HCT116 (cell line): ENCODE measurements around the gene CACNA2D3. TPM values are rescaled to one million over a fixed set of nuclear protein-coding genes. Genes with fewer than 3 reads are reported as not detected.

Source experiments
- ATAC-seq: fragments of 200-7000 bp; cut with Tn5 transposase; 2 replicates; pipeline ENCODE4 v1.9.1; 2020; ENCODE audit warnings: mild to moderate bottlenecking, moderate library complexity
- BruUV-seq: library from RNA; stranded (reverse); fragments of 400-500 nt; replicated peaks from 2 replicates; lab custom pipeline; 2021; lab: Mats Ljungman, UMichigan
- CTCF ChIA-PET: fragments of 300-600 bp; sonication (Branson Sonifier 250); formaldehyde crosslinking; loops from one replicate; lab custom pipeline; 2021; ENCODE audit warnings: antibody characterized with exemption; lab: Charles Lee
- POLR2A ChIA-PET: fragments of 300-600, 350-600 bp; sonication (Branson Sonifier 250); formaldehyde crosslinking; loops from one replicate; lab custom pipeline; 2021; ENCODE audit warnings: antibody characterized with exemption; lab: Charles Lee
- RAD21 ChIA-PET, 2 experiments: fragments of 300-600 bp; sonication (Branson Sonifier 250); formaldehyde crosslinking; loops; one replicate each; lab custom pipeline; 2023; ENCODE audit warnings: low total read pairs in 2 of 2; ENCODE audit not compliant: uncharacterized antibody in 2 of 2, unreplicated experiment in 2 of 2, low non-redundant PET in 1 of 2; lab: Charles Lee
- DNase-seq: peaks from one replicate; pipeline ENCODE4 v3.0.0-alpha.2; 2010; ENCODE audit warnings: low read depth, low spot score
- H2AFZ ChIP-seq: fragments of 200-600 bp; shearing (Covaris generic), sonication (generic); 2 replicates; pipeline ENCODE4 v1.6.1; 2017; ENCODE audit warnings: low read depth, mixed run types, mixed read lengths, antibody characterized with exemption, low read length; ENCODE audit not compliant: poor library complexity, severe bottlenecking
- H3K27ac ChIP-seq: 2 replicates; pipeline ENCODE4 v1.5.1; 2012; ENCODE audit warnings: low read depth, low read length
- H3K27me3 ChIP-seq: fragments of 200-600 bp; sonication (generic); 2 replicates; pipeline ENCODE4 v1.6.1; 2016; ENCODE audit warnings: mixed run types, low read length, mixed read lengths; ENCODE audit not compliant: insufficient read depth
- H3K36me3 ChIP-seq, 2 experiments: fragments of 200-500 bp in 1 of 2; fragments of 200-600 bp in 1 of 2; sonication (Bioruptor generic) in 1 of 2; sonication (generic) in 1 of 2; 2 replicates each; pipeline versions ENCODE4 v1.5.1 to v1.6.1; 2014 to 2016; ENCODE audit warnings: low read length in 2 of 2, inconsistent platforms in 1 of 2, mixed read lengths in 1 of 2, mixed run types in 1 of 2; ENCODE audit not compliant: insufficient read depth in 2 of 2, control insufficient read depth in 1 of 2
- H3K4me1 ChIP-seq, 2 experiments: fragments of 200-600 bp in 1 of 2; sonication (generic) in 1 of 2; 2 replicates each; pipeline versions ENCODE4 v1.5.1 to v1.6.1; 2012 to 2017; ENCODE audit warnings: low read length in 2 of 2, inconsistent platforms in 1 of 2, mild to moderate bottlenecking in 1 of 2, mixed read lengths in 1 of 2, mixed run types in 1 of 2, moderate library complexity in 1 of 2; ENCODE audit not compliant: insufficient read depth in 2 of 2, control insufficient read depth in 1 of 2
- H3K4me2 ChIP-seq: fragments of 200-600 bp; sonication (generic); 2 replicates; pipeline ENCODE4 v1.6.1; 2017; ENCODE audit warnings: mixed run types, low read length, mixed read lengths
- H3K4me3 ChIP-seq, 2 experiments: fragments of 200-600 bp in 1 of 2; sonication (generic) in 1 of 2; replicated peaks in 1 of 2; 2 replicates each; pipeline ENCODE4 v1.5.1; 2011 to 2016; ENCODE audit warnings: low read length in 2 of 2, control low read depth in 1 of 2, low read depth in 1 of 2, mild to moderate bottlenecking in 1 of 2, mixed read lengths in 1 of 2, mixed run types in 1 of 2
- H3K79me2 ChIP-seq: fragments of 200-600 bp; sonication (generic); 2 replicates; pipeline ENCODE4 v1.6.1; 2017; ENCODE audit warnings: mild to moderate bottlenecking, mixed run types, low read length, moderate library complexity, mixed read lengths; ENCODE audit not compliant: insufficient read depth
- H3K9ac ChIP-seq: fragments of 200-600 bp; sonication (generic); 2 replicates; pipeline ENCODE4 v1.6.1; 2016; ENCODE audit warnings: low read length, mixed read lengths
- H3K9me2 ChIP-seq: fragments of 200-600 bp; sonication (generic), shearing (Covaris generic); 2 replicates; pipeline ENCODE4 v1.6.1; 2017; ENCODE audit warnings: mixed run types, mild to moderate bottlenecking, moderate library complexity; ENCODE audit not compliant: insufficient read depth
- H3K9me3 ChIP-seq, 2 experiments: fragments of 200-500 bp in 1 of 2; fragments of 200-600 bp in 1 of 2; sonication (Bioruptor generic) in 1 of 2; sonication (generic) in 1 of 2; 2 replicates each; pipeline ENCODE4 v1.6.1; 2014 to 2017; ENCODE audit warnings: low read length in 2 of 2, mixed read lengths in 2 of 2, inconsistent platforms in 1 of 2, low read depth in 1 of 2, mild to moderate bottlenecking in 1 of 2, mixed run types in 1 of 2, moderate library complexity in 1 of 2; ENCODE audit not compliant: control insufficient read depth in 1 of 2, insufficient read depth in 1 of 2
- H4K20me1 ChIP-seq: fragments of 200-600 bp; sonication (generic), shearing (Covaris generic); 2 replicates; pipeline ENCODE4 v1.6.1; 2017; ENCODE audit warnings: mixed run types, mild to moderate bottlenecking, moderate library complexity; ENCODE audit not compliant: insufficient read depth
- EGR1 ChIP-seq: IDR thresholded peaks from 2 replicates; pipeline ENCODE4 v1.6.1; 2012; ENCODE audit warnings: low read depth
- ELF1 ChIP-seq: IDR thresholded peaks from 2 replicates; pipeline ENCODE4 v1.6.1; 2012; ENCODE audit warnings: low read depth, borderline replicate concordance
- EZH2phosphoT487 ChIP-seq: fragments of 200-600 bp; IDR thresholded peaks from 2 replicates; pipeline ENCODE4 v1.6.1; 2018; ENCODE audit warnings: antibody characterized with exemption, borderline replicate concordance
- JUND ChIP-seq: IDR thresholded peaks from 2 replicates; pipeline ENCODE4 v1.6.1; 2012
- POLR2A ChIP-seq: IDR thresholded peaks from 2 replicates; pipeline ENCODE4 v1.7.0; 2011; ENCODE audit warnings: borderline replicate concordance; ENCODE audit not compliant: insufficient read depth, insufficient read length; ENCODE audit errors: extremely low read depth
- RAD21 ChIP-seq: IDR thresholded peaks from 2 replicates; pipeline ENCODE4 v1.6.1; 2012; ENCODE audit warnings: low read depth, mild to moderate bottlenecking
- REST ChIP-seq: IDR thresholded peaks from 2 replicates; pipeline ENCODE4 v1.6.1; 2012; ENCODE audit warnings: low read depth
- SP1 ChIP-seq: IDR thresholded peaks from 2 replicates; pipeline ENCODE4 v1.6.1; 2012; ENCODE audit warnings: low read depth
- SRF ChIP-seq: IDR thresholded peaks from 2 replicates; pipeline ENCODE4 v1.6.1; 2012; ENCODE audit warnings: low read depth
- YY1 ChIP-seq: IDR thresholded peaks from 2 replicates; pipeline ENCODE4 v1.6.1; 2011; ENCODE audit warnings: low read length, low read depth, moderate library complexity, mild to moderate bottlenecking; ENCODE audit not compliant: insufficient replicate concordance; ENCODE audit errors: extremely low read depth
- intact Hi-C: fragments of 100-400 bp; cut with micrococcal nuclease; formaldehyde crosslinking; loops from 2 replicates; pipeline ENCODE4 v1.10.0; 2022
- total RNA-seq: library from RNA; stranded (reverse); gene quantifications from one replicate; pipeline ENCODE4 v1.2.1, GENCODE V29; 2021; ENCODE audit not compliant: unreplicated experiment

The CACNA2D3 gene
- total RNA-seq, 1 experiment from 2014 or later = 0.20 TPM

GRCh38 chr3:54632326-54632665, 509.9 kb downstream of the CACNA2D3 start:
- no peaks in the 10 kb centered on the region for H4K20me1 ChIP-seq
- H3K79me2 ChIP-seq = no peaks in the 10 kb centered on the region
- ChIA-PET POLR2A (no interaction called here), CTCF (no interaction called here), RAD21 (no interaction called here)
- H3K27ac ChIP-seq = no peak overlapping the region
- H3K9me2 ChIP-seq = no peaks in the 10 kb centered on the region
- no peak overlapping the region for H3K4me2 ChIP-seq
- no peaks in the 10 kb centered on the region for H3K36me3 ChIP-seq
- intact Hi-C loops = no loop called here
- no peak overlapping the region for H2AFZ ChIP-seq
- no peak overlapping the region for H3K9ac ChIP-seq
- H3K9me3 ChIP-seq = peaks cover 0 to 1% of the 10 kb centered on the region in 2 experiments; a peak in 1 of 4 replicates
- H3K4me1 ChIP-seq = no peaks in the 10 kb centered on the region
- no peak for ATAC-seq
- TF ChIP-seq JUND = no peak
- TF ChIP-seq YY1 = no peak
- TF ChIP-seq SRF = no peak
- TF ChIP-seq POLR2A = no peak
- no peak for TF ChIP-seq EZH2phosphoT487
- no peak for TF ChIP-seq EGR1
- TF ChIP-seq SP1 = no peak
- no peak for TF ChIP-seq ELF1
- no peak for TF ChIP-seq RAD21
- TF ChIP-seq REST = no peak
- DNase-seq = no peak
- no peak overlapping the region for H3K4me3 ChIP-seq
- no peaks in the 10 kb centered on the region for H3K27me3 ChIP-seq
- no TSS peak for BruUV-seq
